HG03280 (cell line): ENCODE measurements around the gene GPR39.

Source experiments
- ATAC-seq: cut with Tn5 transposase; IDR thresholded peaks from one replicate; pipeline ENCODE4 v1.9.1; 2021; ENCODE audit warnings: mild to moderate bottlenecking, moderate library complexity; ENCODE audit not compliant: unreplicated experiment

GPR39 gene

DNA sequence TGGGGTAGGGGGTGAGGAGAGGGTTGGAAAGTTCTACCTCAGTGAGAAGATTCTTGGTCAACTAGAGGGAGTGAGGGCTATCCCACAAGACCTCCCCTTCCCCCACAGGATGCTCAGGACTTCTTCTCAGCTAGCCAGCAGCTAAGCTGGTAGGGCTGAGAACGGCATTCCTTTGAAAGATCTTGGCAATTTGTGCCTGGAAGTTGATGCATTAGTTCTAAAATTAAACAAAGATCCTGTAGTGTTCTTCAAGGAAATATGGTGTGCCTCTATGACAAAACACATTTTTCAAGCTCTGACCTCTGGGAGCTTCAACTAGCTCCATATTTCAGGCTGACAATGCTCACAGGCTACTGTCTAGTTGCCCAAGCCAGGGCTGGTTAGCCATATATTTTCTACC, 251.1 kb downstream of the GPR39 start:
- ATAC-seq: no peak

DNA sequence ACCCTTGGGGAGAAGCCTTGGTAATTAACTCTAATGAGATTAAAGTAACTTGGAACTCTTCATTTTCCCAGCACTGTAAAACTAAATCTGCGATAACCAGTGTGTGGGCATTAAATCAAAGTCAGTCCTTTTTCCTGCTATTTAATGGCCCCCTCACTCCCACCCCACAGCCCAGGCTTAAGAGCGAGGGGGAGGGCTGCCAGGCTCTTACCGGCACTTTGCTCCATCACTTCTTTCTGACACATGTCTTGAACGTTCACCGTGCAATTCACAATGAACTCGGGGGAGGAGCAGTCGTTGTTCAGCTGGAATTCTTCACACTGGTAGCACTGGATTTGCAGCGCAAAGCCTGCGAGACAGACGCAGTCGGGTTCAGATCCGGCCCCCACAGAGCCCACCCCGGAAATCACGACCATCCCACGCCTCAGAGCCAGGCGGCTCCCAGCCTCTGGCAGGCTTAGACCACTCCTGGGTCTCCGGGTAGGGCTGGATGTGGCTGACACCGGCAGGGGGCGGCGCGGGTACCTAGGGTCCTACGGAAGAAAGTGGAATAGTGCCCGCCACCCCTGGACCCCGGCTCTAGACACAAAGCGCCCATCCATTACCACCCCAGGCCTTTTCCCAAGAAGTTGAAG, 251.7 kb downstream of the GPR39 start:
- no peak for ATAC-seq

- no peak for ATAC-seq
Observed at GRCh38 chr2:132668987-132669907, 252.6 kb downstream of the GPR39 start.

DNA sequence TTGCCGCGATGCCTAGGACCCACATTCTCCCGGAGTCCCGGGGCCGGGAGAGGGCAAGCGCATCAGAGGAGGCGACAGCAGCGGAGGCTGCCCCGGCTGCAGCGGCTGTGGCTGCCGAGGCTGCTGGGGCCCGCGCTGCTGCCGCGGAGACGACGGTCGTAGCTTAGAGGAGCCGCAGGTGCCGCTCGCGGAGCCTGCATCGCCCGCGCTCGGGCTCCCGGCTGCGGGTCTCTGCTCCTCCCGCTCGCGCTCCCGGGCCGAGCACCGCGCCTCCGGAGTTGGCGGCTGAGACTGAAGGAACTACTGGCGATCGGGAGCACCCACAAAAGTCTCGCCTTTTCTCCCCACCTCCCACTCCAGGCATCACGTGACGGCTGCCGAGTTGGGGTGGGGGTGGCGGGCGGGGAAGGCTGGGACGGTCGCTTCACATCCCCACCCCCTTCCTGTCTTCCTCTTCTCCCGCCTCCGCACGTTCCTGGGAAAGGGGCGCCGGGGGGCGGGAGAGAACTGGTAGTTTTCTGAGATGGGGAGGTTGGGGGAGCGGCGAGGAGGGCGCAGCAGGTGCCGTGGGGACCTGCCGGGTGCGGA, 253.4 kb downstream of the GPR39 start, which contains the start of gene LYPD1:
TSS of gene LYPD1 (minus strand) at position 298 of the 588 bp plus-strand sequence. CDS start at position 25, 273 bp downstream.
- no peak for ATAC-seq

DNA sequence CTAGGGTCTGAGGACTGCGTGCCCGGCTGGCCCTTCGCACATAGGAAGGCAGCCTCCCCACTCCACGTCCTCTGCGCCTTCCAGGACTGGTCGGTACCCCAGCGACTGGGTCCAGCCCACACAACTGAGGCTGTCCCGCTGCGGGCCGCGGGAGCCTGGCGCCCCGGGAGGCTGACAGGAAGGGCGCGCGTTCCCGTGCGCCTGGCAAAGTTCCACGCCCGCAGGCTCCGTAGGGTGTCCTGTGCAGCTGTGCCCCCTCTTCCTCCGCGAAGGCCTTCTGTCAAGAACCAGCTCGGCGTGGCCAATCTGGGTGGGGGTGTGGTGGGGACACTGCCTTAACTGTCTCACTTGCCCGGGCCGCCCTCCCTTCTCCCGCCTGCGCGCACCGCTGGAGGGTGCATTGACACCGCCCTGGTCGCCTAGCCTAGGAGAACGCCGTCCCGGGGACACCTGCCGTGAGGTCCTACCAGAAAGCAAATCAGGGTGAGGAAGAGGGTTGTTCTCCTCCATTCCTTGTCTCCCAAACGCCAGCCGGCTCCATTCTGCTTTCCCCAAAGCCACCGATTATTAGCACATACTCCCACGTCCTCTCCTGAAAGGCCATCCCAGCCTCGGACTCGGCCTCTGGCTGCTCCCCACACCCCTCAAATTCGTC, 254.0 kb downstream of the GPR39 start:
- ATAC-seq: no peak

GRCh38 chr2:132671151-132671835, 254.7 kb downstream of the GPR39 start:
- ATAC-seq: no peak

GRCh38 chr2:132676999-132677398, 260.4 kb downstream of the GPR39 start:
- no peak for ATAC-seq

DNA sequence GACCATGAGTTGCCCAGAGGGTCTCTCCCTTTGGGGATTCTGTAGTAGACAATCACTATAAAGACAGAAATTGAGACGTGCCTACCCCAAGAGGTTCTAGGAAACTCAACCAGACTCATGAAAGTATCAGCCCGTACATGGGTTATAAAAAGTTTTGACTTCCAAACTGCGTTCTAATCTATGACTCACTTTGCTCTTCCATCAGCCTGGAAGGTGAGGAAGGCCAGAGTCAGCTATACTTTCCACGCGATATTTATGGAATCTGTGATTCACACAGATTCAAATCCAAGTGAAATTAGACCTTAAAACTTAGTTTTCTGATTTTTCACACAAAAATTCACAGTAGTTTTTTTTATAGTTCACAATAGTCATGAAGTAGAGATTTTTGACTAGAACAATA, 261.1 kb downstream of the GPR39 start:
- ATAC-seq: no peak

GRCh38 chr2:132678483-132678882, 261.9 kb downstream of the GPR39 start:
- no peak for ATAC-seq

DNA sequence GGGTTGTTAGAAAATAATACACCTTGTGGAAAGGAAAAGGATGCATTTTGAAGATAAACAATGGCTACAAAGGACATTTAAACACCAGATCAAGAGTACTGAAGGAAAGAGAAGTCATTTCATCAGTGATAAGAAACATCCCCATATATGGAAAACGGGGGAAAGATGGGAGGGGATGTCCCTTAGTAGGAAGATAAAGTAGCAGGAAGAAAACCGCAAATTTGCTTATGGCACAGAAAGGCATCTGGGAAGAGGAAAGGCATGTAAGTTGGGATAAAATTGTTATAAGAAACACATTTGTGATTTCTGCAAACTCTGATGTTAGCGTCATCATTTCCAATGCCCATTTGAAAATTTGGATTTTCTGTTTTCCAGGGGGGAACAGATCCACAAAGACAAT, 263.9 kb downstream of the GPR39 start:
- no peak for ATAC-seq

DNA sequence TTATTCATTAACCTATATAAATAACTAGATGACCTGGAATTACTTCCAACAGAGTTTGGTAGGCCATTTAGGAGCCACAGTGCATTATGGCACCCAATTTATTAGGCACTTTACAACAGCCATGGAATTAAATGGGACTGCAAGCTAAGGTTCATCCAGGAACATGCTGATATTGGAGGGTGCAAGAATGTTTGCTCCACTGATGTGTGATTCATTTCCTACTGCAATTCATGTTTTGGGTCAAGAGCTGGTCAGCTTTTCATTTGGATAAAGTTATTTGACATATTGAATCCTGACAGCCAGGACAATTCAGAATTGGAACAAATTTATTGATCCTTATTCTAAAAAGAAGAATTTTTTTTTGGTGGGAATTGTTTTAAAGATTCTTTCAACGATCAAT, 265.2 kb downstream of the GPR39 start:
- no peak for ATAC-seq

DNA sequence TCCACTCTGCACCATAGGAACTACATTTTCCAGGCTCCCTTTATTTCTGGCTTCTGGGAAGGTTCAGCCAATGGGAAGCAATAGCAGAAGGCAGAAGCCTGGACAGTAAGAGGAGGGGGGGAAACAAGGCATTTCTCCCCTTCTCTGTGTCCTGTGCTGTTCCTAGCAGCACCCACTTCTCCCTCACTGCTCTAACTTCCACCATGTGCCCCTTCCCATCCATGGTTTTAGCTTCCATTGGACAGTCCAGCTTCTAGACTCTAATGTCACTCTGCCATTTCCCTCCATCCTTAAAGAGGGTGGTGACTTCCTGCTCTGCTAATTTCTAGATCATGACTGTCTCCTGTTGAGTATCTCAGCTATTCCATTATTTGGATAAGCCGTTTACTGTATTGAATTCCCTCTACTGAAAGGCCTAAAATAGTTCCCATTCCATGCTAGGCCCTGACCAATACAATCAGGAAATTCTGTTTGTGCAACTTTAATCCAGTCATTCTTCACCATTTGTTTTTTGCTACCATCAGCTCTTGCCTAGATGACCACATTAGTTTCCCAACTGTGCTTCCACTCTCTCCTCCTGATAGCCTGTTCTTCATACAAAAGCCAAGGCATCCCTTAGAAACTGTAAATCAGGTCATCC, 274.2 kb downstream of the GPR39 start:
- ATAC-seq: no peak

GRCh38 chr2:132691556-132691955, 275.0 kb downstream of the GPR39 start:
- ATAC-seq: no peak

- ATAC-seq: no peak
Observed at GRCh38 chr2:132692816-132693215, 276.2 kb downstream of the GPR39 start.
